Choroid plexus epithelial cell (primary cell): ENCODE results near the gene OGFOD1.

Experiments used
- DNase-seq: peaks from one replicate; pipeline ENCODE4 v3.0.0-alpha.2; 2010; ENCODE audit warnings: low read depth
- H3K4me3 ChIP-seq: 2 replicates; pipeline ENCODE4 v1.5.1; 2011; ENCODE audit warnings: low read depth, mild to moderate bottlenecking, control low read depth, low read length, moderate library complexity
- CTCF ChIP-seq: conservative IDR thresholded peaks from 2 replicates; pipeline ENCODE4 v1.5.1; 2011; ENCODE audit warnings: low read depth, mild to moderate bottlenecking, control low read depth, inconsistent platforms, low read length, moderate library complexity

OGFOD1 gene

GRCh38 chr16:56426585-56426984, 24.8 kb upstream of the OGFOD1 start:
- no peak for DNase-seq

DNA sequence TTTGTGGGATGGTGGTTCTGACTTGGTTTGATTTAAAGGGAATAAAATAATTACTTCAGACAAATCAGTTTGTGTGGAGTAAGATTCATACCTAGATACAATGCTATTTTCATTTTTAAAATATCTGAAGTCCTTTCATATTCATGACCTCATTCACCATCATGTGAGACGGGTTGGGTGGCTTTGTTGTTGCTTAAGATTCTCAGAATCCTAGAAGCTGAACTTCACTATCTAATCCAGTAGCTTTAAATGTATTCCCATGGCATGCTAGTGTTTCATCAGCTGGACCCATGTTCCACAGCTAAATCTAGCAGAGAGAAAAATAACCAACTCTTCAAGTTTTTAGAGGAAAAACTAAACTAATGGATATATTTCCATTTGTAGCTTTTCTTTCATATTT, 23.3 kb upstream of the OGFOD1 start:
- peak; percentile 58 for DNase-seq
- TF ChIP-seq CTCF: no peak
- no peak overlapping the region for H3K4me3 ChIP-seq

More at GRCh38 chr16:56426585-56426984, 24.8 kb upstream of the OGFOD1 start:
- no peak for TF ChIP-seq CTCF
- no peak overlapping the region for H3K4me3 ChIP-seq

- no peak overlapping the region for H3K4me3 ChIP-seq
- TF ChIP-seq CTCF: no peak
- no peak for DNase-seq
Measured at GRCh38 chr16:56436258-56436657, 15.1 kb upstream of the OGFOD1 start.

DNA sequence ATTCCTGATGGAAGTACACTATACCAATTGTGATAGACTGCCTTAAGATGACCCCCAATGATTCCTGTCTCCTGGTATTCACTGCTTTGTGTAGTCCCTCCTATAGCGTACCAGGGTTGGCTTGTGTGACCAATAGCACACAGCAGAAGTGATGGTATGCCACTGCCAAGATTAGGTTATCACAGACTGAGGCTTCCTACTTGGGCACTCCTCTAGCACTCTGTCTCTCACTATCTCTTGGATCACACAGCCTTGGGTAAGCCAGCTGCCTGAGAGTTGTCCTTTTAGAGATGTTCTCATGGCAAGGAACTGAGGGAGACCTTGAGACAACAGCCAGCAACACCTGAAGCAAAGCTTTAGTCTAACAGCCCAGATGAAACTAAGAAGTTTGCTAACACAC, 13.3 kb upstream of the OGFOD1 start:
- TF ChIP-seq CTCF: no peak
- no peak overlapping the region for H3K4me3 ChIP-seq
- no peak for DNase-seq

- TF ChIP-seq CTCF: no peak
- no peak overlapping the region for H3K4me3 ChIP-seq
Measured at GRCh38 chr16:56447286-56447685, 4.1 kb upstream of the OGFOD1 start.

GRCh38 chr16:56448005-56448404, 3.3 kb upstream of the OGFOD1 start:
- no peak for TF ChIP-seq CTCF
- H3K4me3 ChIP-seq: no peak overlapping the region
- DNase-seq: no peak

More at GRCh38 chr16:56447286-56447685, 4.1 kb upstream of the OGFOD1 start:
- DNase-seq: no peak

DNA sequence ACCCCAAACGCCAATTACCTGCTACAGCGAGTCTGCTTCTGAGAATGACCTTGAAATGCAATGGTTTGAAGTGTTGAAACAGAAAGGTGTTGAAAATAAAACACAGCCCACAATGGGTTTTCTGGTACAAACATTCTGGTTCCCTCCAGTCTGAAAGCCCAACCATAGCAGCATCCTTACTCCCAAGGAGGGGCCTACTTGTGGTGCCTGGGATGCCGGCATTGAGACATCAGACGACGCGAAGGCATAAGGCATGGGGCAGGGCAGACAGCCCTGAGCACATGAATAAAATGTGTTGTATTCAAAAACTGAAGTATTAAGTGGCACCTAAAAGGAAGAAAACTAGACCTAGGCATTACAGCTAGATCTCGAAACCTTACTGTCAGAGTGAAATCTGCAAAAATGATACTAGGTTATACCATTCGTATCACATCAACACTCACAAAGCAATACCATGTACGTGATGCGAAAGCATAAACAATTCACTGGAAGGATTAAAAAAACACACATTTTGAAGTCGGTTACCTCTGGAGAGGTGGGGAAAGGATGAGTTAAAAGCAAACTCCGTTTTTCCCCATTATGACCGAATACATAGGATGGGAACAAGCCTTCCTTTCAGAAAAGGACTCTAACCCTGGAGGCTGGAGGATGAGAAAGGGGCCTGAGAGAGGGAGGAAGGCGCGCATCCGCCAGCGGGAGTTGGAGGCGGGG, 924 bp upstream of the OGFOD1 start:
- TF ChIP-seq CTCF: no peak
- DNase-seq: peak; percentile 25
- peak overlapping the region; percentile 83 for H3K4me3 ChIP-seq
